ENCODE results near the gene CCNJ.
A peak's percentile ranks its signal among the peaks of the same experiment; 100 is the strongest.

Gene CCNJ

GRCh38 chr10:96061232-96061631, 17.8 kb downstream of the CCNJ start:
- no peak for DNase-seq

- DNase-seq = no peak
Observed at GRCh38 chr10:96072674-96073073, 29.3 kb downstream of the CCNJ start.

- no peak for DNase-seq
Observed at GRCh38 chr10:96073722-96074121, 30.3 kb downstream of the CCNJ start.

GRCh38 chr10:96074776-96075175, 31.4 kb downstream of the CCNJ start:
- no peak for DNase-seq

GRCh38 chr10:96075977-96076376, 32.6 kb downstream of the CCNJ start:
- no peak for DNase-seq

GRCh38 chr10:96077156-96077555, 33.8 kb downstream of the CCNJ start:
- no peak for DNase-seq

- no peak for DNase-seq
Observed at GRCh38 chr10:96082153-96082552, 38.8 kb downstream of the CCNJ start.

GRCh38 chr10:96082748-96083147, 39.4 kb downstream of the CCNJ start:
- no peak for DNase-seq

GRCh38 chr10:96089116-96089515, 45.7 kb downstream of the CCNJ start:
- no peak for DNase-seq

- DNase-seq = peak; percentile 26
Observed at GRCh38 chr10:96089670-96090462, 46.5 kb downstream of the CCNJ start.

- DNase-seq = no peak
Observed at GRCh38 chr10:96090463-96090800, 47.0 kb downstream of the CCNJ start.

GRCh38 chr10:96092999-96093767, 49.8 kb downstream of the CCNJ start:
- DNase-seq = no peak

- no peak for DNase-seq
Observed at GRCh38 chr10:96093948-96094347, 50.6 kb downstream of the CCNJ start.

- DNase-seq = no peak
Observed at GRCh38 chr10:96096958-96097357, 53.6 kb downstream of the CCNJ start.

GRCh38 chr10:96097865-96098264, 54.5 kb downstream of the CCNJ start:
- no peak for DNase-seq

GRCh38 chr10:96107623-96108038, 64.2 kb downstream of the CCNJ start:
- no peak for DNase-seq
